Glutamatergic neuron (in vitro differentiated cells): ENCODE measurements around the gene PYGO2. TPM values are rescaled to one million over a fixed set of nuclear protein-coding genes. Genes with fewer than 3 reads are reported as not detected.

Experiments used
- DNase-seq: peaks from one replicate; pipeline ENCODE4 v3.0.0; 2022
- H3K27ac Mint-ChIP-seq: one replicate; pipeline ENCODE4 v1.8.0; 2020; ENCODE audit warnings: mild to moderate bottlenecking, mixed read lengths, inconsistent platforms; ENCODE audit not compliant: unreplicated experiment
- H3K27me3 Mint-ChIP-seq: one replicate; pipeline ENCODE4 v1.8.0; 2020; ENCODE audit warnings: mild to moderate bottlenecking, moderate library complexity, mixed read lengths, inconsistent platforms; ENCODE audit not compliant: unreplicated experiment
- H3K36me3 Mint-ChIP-seq: one replicate; pipeline ENCODE4 v1.8.0; 2020; ENCODE audit warnings: mild to moderate bottlenecking, mixed read lengths, inconsistent platforms; ENCODE audit not compliant: unreplicated experiment
- H3K4me1 Mint-ChIP-seq: one replicate; pipeline ENCODE4 v1.8.0; 2020; ENCODE audit warnings: mild to moderate bottlenecking, low read depth, mixed read lengths, inconsistent platforms; ENCODE audit not compliant: unreplicated experiment
- H3K4me3 Mint-ChIP-seq: one replicate; pipeline ENCODE4 v1.8.0; 2020; ENCODE audit warnings: mild to moderate bottlenecking, mixed read lengths, inconsistent platforms; ENCODE audit not compliant: unreplicated experiment
- H3K9me3 Mint-ChIP-seq: one replicate; pipeline ENCODE4 v1.8.0; 2020; ENCODE audit warnings: mild to moderate bottlenecking, moderate library complexity, mixed read lengths, inconsistent platforms; ENCODE audit not compliant: unreplicated experiment
- CTCF ChIP-seq: fragments of 200-600 bp; sonication (generic); IDR thresholded peaks from one replicate; pipeline ENCODE4 v1.5.0; 2021; ENCODE audit not compliant: partially characterized antibody, unreplicated experiment
- total RNA-seq: library from RNA; stranded (reverse); fragmentation: NEBNext Ultra II Directional; extraction: Animal tissue kit (Norgen Biotek cat#: 25700); gene quantifications from one replicate; pipeline ENCODE4 v1.2.1, GENCODE V29; 2021; ENCODE audit not compliant: unreplicated experiment

The PYGO2 gene
- total RNA-seq, 1 donor from 2014 or later, result 32.7 TPM

GRCh38 chr1:154967331-154967950, 5.9 kb upstream of the PYGO2 start:
- H3K4me1 Mint-ChIP-seq, result peaks cover 28% of the 10 kb centered on the region

GRCh38 chr1:154966111-154966510, 4.5 kb upstream of the PYGO2 start:
- peaks cover 20% of the 10 kb centered on the region for H3K4me1 Mint-ChIP-seq
- H3K9me3 Mint-ChIP-seq, result peaks cover 9% of the 10 kb centered on the region
- DNase-seq, result no peak
- no peak overlapping the region for H3K27ac Mint-ChIP-seq
- H3K27me3 Mint-ChIP-seq, result peaks cover 7% of the 10 kb centered on the region
- no peaks in the 10 kb centered on the region for H3K36me3 Mint-ChIP-seq
- no peak overlapping the region for H3K4me3 Mint-ChIP-seq
- TF ChIP-seq CTCF, result no peak

More at GRCh38 chr1:154967331-154967950, 5.9 kb upstream of the PYGO2 start:
- Mint-ChIP-seq H3K27me3 (peaks cover 9% of the 10 kb centered on the region), H3K36me3 (no peaks in the 10 kb centered on the region), H3K27ac (no peak overlapping the region), H3K4me3 (no peak overlapping the region), H3K9me3 (peaks cover 11% of the 10 kb centered on the region)
- TF ChIP-seq CTCF, result no peak
- DNase-seq, result no peak

- Mint-ChIP-seq H3K27me3 (peaks cover 4% of the 10 kb centered on the region), H3K9me3 (peaks cover 9% of the 10 kb centered on the region), H3K4me3 (no peak overlapping the region), H3K4me1 (peaks cover 18% of the 10 kb centered on the region), H3K36me3 (no peaks in the 10 kb centered on the region), H3K27ac (no peak overlapping the region)
- no peak for TF ChIP-seq CTCF
- no peak for DNase-seq
These were observed 2.8 kb upstream of the PYGO2 start for GRCh38 chr1:154964359-154964758.

GRCh38 chr1:154963643-154964042, 2.1 kb upstream of the PYGO2 start:
- Mint-ChIP-seq H3K4me3 (peak overlapping the region; percentile 32), H3K36me3 (no peaks in the 10 kb centered on the region), H3K4me1 (peaks cover 14% of the 10 kb centered on the region), H3K27me3 (peaks cover 3% of the 10 kb centered on the region), H3K27ac (no peak overlapping the region), H3K9me3 (peaks cover 7% of the 10 kb centered on the region)
- TF ChIP-seq CTCF, result no peak
- no peak for DNase-seq

- H3K27me3 Mint-ChIP-seq, result no peaks in the 10 kb centered on the region
- peaks cover 7% of the 10 kb centered on the region for H3K9me3 Mint-ChIP-seq
- peaks cover 9% of the 10 kb centered on the region for H3K4me1 Mint-ChIP-seq
- H3K27ac Mint-ChIP-seq, result peak overlapping the region; percentile 91
- no peaks in the 10 kb centered on the region for H3K36me3 Mint-ChIP-seq
- H3K4me3 Mint-ChIP-seq, result peak overlapping the region; percentile 91
- DNase-seq, result no peak
- TF ChIP-seq CTCF, result no peak
These were observed 1.3 kb upstream of the PYGO2 start for GRCh38 chr1:154962795-154963330.
